ENCODE measurements around the gene MAD1L1.

DNA sequence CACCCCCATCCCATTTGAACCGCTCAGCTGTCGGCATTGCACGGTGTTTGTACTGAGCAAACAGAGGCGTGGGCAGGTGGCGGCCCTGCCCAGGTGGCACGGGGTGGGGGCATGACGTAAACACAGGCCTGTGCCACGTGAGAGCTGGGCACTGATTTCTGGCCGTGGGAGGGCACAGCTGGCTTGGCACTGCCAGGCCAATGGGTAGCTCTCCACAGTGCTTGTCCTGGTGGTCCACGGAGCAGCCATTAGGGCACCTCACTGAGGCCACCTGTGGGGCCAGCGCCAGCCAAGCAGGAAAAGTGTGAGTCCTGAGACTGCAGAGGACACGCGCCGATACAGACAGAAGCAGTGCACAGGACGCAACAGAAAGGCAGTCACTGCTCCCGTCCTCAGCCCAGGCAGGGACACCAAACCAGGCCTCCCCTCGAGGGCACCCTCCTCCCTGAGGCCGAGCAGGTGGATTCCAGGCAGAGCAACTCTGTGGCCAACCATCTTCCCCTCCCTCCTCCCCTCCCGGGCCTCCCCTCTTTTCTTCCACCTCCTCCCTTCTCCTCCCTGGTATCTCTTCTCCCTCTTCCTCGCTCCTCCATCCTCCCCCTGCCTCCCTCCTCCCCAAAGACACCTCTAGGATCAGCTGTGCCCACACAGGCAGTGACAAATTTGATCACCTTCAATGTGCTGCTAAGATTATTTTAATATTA is 303.9 kb downstream of the MAD1L1 start:
- TF ChIP-seq, protein P1, sequence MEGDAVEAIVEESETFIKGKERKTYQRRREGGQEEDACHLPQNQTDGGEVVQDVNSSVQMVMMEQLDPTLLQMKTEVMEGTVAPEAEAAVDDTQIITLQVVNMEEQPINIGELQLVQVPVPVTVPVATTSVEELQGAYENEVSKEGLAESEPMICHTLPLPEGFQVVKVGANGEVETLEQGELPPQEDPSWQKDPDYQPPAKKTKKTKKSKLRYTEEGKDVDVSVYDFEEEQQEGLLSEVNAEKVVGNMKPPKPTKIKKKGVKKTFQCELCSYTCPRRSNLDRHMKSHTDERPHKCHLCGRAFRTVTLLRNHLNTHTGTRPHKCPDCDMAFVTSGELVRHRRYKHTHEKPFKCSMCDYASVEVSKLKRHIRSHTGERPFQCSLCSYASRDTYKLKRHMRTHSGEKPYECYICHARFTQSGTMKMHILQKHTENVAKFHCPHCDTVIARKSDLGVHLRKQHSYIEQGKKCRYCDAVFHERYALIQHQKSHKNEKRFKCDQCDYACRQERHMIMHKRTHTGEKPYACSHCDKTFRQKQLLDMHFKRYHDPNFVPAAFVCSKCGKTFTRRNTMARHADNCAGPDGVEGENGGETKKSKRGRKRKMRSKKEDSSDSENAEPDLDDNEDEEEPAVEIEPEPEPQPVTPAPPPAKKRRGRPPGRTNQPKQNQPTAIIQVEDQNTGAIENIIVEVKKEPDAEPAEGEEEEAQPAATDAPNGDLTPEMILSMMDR (IDR thresholded peaks at IDR 0.05): no peak
- TF ChIP-seq EP300 (IDR thresholded peaks at IDR 0.05): no peak
